ENCODE measurements around the gene KCTD4. TPM values are rescaled to one million over a fixed set of nuclear protein-coding genes. Genes with fewer than 3 reads are reported as not detected.

Gene KCTD4
- not detected in 2 replicates for total RNA-seq

GRCh38 chr13:45200701-45201232 is at the start of gene KCTD4:
Gene KCTD4, minus strand, starts transcription at chr13:45201045. Its CDS starts 6,478 bp downstream, at chr13:45194567.

Other genes with a start within 250 kb of the KCTD4 start
- gene NUFIP1, start 211.6 kb downstream of the KCTD4 start, total RNA-seq = 3.1 and 3.8 TPM in 2 replicates
- gene GPALPP1, start 211.5 kb downstream of the KCTD4 start, total RNA-seq = 23.5 and 25.1 TPM in 2 replicates
- 19.7 and 25.3 TPM in 2 replicates for gene GTF2F2, start 80.5 kb downstream of the KCTD4 start, total RNA-seq
- gene TPT1, start 140.1 kb upstream of the KCTD4 start, total RNA-seq = 1,391 and 1,484 TPM in 2 replicates
- gene SLC25A30, start 217.3 kb upstream of the KCTD4 start, total RNA-seq = 8.0 and 12.4 TPM in 2 replicates